SK-N-SH (cell line): ENCODE results near the gene ZNF613.

Experiments used
- EZH2phosphoT487 ChIP-seq: fragments of 200-600 bp; sonication (generic); IDR thresholded peaks from 2 replicates; pipeline ENCODE4 v1.6.1; 2017; ENCODE audit warnings: low read depth, mixed run types, mild to moderate bottlenecking, antibody characterized with exemption, moderate library complexity, borderline replicate concordance
- GABPA ChIP-seq: IDR thresholded peaks from 2 replicates; pipeline ENCODE4 v1.4.0; 2012; ENCODE audit warnings: low read depth, mild to moderate bottlenecking
- MEF2A ChIP-seq: IDR thresholded peaks from 2 replicates; pipeline ENCODE4 v1.4.0; 2012; ENCODE audit warnings: low read depth, borderline replicate concordance
- POLR2AphosphoS5 ChIP-seq: IDR thresholded peaks from 2 replicates; pipeline ENCODE4 v1.6.1; 2012; ENCODE audit warnings: low read depth, low read length
- RAD21 ChIP-seq: IDR thresholded peaks from 2 replicates; pipeline ENCODE4 v1.6.1; 2012; ENCODE audit warnings: mild to moderate bottlenecking, low read length
- RFX5 ChIP-seq: IDR thresholded peaks from 2 replicates; pipeline ENCODE4 v1.6.1; 2012; ENCODE audit warnings: mild to moderate bottlenecking, improper control_type of control experiment, low read length
- RXRA ChIP-seq: IDR thresholded peaks from 2 replicates; pipeline ENCODE4 v1.4.0; 2012; ENCODE audit warnings: low read depth, mild to moderate bottlenecking, borderline replicate concordance
- TCF12 ChIP-seq: IDR thresholded peaks from 2 replicates; pipeline ENCODE4 v1.4.0; 2012
- TF ChIP-seq, protein P1 (sequence below): fragments of 200-600 bp; sonication (generic); IDR thresholded peaks from 2 replicates; pipeline ENCODE4 v1.6.1; 2017; ENCODE audit warnings: antibody characterized with exemption, mild to moderate bottlenecking, moderate library complexity
- TF ChIP-seq, protein P2 (sequence below): IDR thresholded peaks from 2 replicates; pipeline ENCODE4 v1.4.0; 2012; ENCODE audit warnings: low read depth, borderline replicate concordance

DNA sequence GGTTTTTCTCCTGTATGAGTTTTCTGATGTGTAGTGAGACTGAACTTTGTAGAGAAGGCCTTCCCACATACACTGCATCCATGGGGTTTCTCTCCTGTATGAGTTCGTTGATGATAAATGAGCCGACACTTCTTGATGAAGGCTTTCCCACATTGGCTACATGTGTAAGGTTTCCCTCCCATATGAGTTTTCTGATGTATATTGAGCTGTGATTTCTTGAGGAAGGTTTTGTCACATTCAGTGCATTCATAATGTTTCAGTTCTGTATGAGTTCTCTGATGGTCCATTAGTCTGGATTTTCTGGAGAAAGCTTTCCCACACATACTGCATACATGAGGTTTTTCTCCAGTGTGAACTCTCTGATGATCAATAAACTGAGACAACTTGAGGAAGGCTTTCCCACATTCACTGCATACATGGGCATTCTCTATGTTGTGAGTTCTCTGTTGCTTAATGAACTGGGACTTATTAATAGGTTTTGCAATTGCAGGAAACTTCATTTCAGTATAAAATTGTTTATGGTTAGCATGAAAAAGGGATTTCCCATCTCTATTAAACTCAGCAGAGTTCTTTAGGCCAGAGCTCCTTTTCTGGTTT lies 66.9 kb downstream of the ZNF613 start:
- TF ChIP-seq GABPA, result no peak
- TF ChIP-seq POLR2AphosphoS5, result no peak
- TF ChIP-seq, protein P1, sequence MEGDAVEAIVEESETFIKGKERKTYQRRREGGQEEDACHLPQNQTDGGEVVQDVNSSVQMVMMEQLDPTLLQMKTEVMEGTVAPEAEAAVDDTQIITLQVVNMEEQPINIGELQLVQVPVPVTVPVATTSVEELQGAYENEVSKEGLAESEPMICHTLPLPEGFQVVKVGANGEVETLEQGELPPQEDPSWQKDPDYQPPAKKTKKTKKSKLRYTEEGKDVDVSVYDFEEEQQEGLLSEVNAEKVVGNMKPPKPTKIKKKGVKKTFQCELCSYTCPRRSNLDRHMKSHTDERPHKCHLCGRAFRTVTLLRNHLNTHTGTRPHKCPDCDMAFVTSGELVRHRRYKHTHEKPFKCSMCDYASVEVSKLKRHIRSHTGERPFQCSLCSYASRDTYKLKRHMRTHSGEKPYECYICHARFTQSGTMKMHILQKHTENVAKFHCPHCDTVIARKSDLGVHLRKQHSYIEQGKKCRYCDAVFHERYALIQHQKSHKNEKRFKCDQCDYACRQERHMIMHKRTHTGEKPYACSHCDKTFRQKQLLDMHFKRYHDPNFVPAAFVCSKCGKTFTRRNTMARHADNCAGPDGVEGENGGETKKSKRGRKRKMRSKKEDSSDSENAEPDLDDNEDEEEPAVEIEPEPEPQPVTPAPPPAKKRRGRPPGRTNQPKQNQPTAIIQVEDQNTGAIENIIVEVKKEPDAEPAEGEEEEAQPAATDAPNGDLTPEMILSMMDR, result no peak
- TF ChIP-seq RFX5, result no peak
- no peak for TF ChIP-seq RAD21
- TF ChIP-seq, protein P2, sequence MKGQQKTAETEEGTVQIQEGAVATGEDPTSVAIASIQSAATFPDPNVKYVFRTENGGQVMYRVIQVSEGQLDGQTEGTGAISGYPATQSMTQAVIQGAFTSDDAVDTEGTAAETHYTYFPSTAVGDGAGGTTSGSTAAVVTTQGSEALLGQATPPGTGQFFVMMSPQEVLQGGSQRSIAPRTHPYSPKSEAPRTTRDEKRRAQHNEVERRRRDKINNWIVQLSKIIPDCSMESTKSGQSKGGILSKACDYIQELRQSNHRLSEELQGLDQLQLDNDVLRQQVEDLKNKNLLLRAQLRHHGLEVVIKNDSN, result no peak
- no peak for TF ChIP-seq EZH2phosphoT487
- TF ChIP-seq TCF12, result no peak
- TF ChIP-seq RXRA, result no peak
- no peak for TF ChIP-seq MEF2A
